GM18868 (cell line): ENCODE results near the gene WDR90.
"Not testable (repeated sequence)": the region's sequence is repeated elsewhere in the genome, so short reads cannot be mapped to it uniquely, and the experiment has no call there.

Experiments used
- ATAC-seq: cut with Tn5 transposase; IDR thresholded peaks from one replicate; pipeline ENCODE4 v1.9.1; 2021; ENCODE audit warnings: mild to moderate bottlenecking, moderate library complexity; ENCODE audit not compliant: unreplicated experiment

Gene WDR90

DNA sequence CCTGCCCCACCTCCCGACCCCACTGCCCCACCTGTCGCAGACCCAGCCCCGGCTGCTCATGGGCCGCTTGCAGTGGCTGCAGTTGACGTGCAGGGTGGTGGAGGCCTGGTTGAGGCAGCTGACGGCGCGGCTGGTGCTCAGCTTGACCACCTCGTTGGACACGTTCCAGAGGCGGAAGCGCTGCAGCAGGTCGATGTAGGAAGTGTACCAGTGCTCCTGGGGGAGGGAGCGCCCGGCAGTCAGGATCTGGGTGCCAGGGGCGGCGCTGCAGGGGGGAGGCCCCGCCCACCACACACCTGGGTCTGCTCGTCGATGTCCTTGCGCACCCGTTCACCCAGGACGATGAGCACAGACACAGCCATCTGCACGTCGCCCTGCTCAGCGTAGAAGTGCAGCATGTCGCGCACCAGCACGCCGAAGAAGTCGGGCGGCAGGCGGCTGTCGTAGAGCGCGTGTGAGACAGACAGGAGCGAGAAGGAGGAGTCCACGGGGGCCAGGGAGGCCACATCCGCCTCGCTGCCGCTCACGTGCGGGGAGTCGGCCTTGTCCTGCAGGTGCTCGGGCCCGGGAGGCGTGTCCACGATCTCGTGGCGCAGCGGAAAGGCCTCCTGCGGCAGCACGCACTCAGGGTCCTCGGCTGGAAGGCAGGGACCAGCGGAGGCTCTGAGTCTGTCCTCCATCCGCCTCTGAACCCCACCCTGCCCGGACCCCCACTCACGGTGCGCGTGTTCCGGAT lies 36.0 kb downstream of the WDR90 start:
- ATAC-seq, result no peak

DNA sequence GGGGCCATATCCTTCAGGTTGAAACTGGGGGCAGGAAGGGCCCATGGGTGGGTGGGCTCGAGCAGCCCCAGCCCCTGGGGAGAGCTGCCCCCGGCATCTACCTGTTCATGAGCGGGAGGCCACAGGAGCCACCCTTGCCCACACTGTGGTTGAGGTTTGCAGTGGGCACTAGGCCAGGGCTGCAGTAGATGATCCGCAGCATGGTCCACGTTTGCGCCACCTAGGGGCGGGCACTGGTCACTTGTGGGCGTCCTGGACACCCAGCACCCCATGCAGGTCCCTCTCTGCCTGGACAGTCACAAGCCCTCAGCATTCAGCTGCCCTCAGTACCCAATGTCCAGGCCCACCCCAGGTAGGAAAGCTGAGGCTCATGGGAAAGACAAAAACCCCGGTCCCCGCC lies 36.8 kb downstream of the WDR90 start:
- ATAC-seq, result no peak

DNA sequence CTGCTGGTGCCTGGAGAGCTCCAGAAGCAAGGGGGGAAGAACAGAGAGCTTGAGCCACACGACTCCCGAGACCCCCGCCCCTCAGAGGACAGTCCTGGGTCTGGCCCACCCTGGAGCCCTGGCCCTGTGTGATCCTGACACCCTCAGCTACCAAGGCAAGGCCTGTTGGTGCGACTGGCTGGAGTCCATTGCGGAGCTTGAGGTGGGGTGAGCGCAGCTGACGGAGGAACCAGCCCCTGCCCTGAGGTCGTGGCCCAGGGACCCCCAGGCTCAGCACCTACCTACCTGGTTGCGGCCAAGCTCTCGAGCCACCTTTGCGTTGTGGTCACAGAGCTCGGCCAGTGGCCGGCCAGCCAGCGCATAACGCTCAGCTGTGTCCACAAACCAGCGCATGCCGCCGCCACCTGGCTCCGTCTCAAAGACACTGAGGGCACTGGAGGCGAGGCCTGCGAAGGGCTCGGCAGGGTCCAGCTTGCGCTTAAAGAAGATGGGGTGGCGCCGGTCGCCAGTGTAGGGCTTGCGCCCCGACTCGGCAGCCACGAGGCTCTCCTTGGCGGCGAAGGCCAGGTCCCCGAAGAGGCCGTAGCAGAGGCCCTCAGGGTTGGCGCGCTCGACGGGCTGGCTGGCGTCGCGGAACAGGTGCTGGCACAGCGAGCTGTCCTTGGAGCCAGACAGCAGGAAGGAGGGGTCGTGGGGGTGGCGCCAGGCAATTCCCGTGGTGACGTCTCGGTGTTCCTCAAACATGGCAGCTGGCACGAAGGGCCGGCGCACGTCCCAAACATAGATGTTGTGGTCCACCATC lies 37.5 kb downstream of the WDR90 start:
- no peak for ATAC-seq

DNA sequence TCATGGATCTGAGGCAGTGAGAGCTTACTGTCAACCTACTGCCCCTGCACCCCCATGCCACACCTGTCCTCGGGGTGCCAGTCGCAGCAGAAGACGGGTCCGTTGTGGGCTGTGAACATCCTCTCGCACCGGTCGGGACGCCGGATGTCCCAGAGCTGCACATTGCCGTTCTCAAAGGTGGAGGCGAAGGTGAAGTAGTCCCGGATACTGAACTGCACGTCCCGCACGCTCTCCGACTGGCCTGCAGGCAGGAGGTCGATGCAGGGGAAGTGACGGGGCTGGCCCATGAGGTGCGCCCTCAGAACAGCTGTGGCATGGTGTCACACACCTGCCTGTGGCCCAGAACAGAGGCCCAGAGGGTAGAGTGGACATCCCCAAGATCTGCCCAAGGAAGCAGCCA lies 38.3 kb downstream of the WDR90 start:
- ATAC-seq, result no peak

DNA sequence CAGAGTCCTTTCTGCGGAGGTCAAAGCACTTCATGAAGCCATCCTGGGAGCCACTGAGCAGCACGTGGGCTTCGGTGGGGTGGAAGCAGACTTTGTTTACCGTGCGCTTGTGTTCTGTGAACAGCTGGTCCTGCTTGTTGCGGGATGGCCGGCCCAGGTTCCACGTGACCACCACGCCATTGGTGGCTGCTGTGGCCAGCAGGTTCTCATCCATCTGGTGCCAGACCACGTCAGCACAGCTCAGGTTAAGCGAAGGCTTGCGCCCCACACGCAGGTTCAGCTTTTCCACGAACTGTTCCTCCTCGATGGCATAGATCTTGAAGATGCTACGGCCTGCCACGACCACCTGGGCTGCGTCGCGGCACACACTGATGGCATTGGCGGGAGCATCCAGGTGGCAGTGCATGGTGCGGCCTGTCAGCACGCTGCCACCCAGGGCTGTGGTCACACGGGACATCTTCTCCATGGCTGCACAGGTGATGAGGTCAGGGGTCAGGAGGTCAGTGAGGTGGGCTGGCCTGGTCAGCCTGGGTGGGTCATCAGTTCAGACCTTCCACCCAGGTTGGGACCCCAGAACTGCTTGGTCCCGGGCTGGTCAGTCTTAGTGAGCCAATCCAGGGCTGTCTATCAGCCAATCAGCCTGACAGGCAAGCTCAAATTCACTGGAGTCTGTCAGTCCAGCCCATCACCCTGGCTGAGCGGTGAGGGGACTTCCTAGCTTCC lies 40.2 kb downstream of the WDR90 start:
- no peak for ATAC-seq

DNA sequence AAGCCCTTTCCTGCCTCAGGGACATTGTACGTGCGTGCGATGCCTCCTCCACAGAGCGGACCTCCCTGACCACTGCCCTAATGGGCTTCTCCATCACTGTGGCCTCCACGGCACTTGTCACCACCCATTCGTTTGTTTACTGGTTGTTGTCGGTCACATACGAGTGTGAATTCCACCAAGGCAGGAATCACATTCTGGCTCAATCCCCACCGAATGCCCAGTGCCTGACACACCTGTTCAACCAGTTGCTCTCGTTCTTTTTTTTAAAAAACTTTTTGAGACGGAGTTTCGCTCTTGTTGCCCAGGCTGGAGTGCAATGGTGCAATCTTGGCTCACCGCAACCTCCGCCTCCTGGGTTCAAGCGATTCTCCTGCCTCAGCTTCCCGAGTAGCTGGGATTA lies 42.1 kb downstream of the WDR90 start:
- not testable (repeated sequence) for ATAC-seq

DNA sequence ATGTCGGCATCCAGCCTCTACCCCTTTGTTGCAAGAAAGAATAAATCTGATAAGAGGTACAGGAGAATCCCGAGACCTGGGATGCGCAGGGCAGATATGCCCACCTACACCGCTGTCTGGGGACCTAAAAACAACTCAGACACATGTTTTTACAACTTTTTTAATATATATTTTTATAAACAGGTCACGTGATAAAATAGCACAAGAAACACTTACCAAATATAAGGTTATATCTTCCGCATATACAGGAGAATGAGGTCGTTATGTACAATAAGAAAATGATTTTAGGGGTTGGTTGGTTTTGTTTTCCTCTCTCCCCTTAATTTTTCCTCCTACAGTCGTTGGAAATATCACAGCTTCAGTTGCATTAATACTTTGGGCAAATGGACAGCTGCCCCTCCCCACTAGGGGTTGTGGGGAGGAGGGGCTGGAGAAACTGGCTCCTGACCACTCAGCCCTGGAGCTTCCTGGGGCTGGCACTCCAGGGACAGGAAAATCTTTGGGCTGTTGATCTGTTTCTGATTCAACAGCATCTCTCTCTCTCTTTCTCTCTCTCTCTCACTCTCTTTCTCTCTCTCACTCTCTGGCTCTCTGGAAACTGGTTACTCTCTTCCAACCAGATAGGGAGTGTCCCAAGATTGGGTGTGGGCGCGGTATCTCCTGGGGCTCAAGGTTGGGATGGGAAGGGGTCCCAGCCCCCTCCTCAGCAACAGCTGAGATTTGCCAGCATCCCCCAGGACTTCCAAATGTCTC lies 43.4 kb downstream of the WDR90 start:
- no peak for ATAC-seq

DNA sequence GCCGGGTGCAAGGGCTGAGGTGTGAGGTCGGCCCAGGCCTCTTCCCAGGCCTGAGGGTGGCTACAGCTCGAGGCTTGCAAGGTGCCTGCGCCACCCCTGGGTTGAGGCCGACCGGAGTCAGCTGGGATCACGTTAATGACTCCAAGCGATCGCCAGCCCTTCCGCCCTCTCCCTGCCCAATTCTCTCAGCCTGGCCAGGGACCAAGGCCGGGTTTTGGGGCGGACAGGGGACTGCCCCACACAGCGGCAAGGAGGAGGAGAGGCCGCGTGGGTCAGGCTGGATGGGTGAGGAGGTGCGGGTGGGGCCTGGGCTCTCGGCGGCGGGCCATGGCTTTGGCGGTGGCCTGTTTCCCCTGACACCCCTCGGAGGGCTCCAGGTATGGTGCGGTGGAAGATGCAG lies 44.2 kb downstream of the WDR90 start:
- ATAC-seq, result no peak

DNA sequence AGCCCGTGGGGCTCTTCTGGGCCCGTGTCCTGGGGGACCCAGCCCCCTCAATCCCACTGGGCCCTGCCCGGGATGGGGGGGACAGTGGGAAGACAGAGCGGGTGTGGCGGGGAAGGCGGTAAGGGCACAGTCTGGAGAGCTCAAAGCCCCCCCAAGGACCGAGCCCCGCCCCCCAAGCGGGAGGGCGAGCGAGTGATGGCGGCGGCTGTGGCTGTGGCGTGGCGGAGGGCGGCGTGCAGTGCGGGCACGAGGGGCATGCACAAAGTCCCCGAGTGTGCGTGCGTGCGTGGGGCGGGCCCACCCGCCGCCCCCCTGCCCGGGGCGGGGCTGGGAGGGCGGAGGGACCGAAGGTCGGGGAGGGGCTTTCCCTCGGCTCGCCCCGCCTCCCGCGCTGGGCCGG lies 44.6 kb downstream of the WDR90 start:
- ATAC-seq, result no peak

DNA sequence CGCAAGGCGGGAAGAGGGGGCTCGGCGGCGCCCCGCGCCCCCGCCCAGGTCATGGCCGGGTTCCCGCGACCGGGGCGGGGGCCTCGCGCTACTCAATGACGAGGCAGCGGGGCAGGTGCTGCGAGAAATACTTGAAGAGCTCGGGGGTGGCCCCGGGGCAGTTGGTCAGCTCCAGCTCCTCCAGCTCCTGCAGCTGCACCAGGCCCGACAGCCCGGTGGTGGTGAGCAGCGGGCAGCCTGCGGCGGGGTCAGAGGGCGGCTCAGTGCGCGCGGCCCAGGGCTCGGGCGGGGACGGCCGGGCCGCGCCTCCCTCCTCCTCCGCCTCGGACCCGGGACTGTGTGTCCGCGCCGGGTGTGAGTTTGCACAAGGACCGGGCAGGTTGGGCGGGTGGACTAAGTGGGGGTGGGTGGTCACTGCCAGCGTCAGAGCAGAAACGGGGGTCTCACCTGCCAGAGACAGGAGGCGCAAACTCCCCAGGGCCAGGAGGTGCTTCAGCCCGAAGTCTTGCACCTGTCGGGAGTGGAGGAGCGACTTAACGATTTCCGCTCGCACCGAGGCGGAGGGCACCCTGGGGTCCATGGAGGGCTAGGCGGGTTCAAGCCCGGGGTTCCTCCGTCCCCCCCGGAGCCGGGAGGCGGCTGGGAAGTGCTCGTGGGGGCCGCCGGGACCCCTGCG lies 45.2 kb downstream of the WDR90 start:
- ATAC-seq, result no peak

DNA sequence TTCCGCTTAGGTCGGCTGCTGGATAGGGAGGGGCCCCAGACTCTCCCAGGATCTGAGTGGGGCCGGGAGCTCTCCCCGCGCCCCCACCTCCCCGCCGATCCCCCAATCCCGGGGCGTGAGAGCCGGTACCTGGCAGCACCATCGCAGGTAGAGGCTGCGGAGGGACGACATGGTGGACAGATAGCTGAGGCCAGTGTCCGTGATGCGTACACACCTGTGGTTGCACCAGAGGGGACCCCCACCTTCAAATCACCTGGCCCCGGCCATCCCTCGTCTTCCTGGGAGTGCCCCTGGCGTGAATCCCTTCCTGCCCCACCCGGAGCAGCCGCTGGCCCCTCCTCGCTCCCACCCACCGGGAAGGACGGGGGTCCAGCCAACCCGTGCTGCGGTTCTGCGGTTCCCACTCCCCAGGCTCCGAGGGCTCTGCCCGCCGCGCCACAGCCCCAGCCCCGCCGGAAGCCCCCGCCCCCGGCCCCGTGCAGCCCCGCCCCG lies 45.7 kb downstream of the WDR90 start:
- ATAC-seq, result no peak

DNA sequence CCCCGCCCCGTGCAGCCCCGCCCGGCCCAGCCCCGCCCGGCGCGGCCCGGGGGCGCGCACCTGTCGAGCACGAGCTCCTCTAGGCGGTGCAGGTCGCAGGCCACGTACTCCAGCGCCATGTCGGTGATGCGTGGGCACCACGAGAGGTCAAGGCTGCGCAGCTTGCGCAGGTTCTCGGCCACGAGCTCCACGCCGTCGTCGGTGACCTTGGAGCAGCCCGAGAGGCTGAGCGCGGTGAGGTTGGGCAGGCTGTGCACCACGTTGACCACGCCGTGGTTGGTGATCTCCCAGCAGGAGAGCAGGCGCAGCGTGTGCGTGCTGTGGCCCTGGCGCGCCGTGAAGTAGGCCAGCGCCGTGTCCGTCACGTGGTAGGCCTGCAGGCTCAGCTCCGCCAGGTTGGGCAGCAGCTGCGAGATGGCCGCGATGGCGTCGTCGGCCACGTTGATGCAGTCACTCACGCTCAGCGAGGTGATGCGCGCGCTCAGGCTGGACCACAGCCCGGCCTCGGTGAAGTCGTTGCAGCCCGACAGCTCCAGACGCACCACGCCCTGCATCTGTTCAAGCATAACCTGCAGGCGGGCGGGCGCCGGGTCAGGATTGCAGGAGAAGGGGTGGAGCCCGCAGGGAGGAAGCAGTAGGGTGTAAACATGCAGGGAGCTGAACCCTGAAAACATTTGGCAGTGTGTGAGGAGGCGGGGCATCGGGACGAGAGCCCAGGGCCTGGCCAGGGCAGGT lies 46.4 kb downstream of the WDR90 start:
- ATAC-seq, result no peak

DNA sequence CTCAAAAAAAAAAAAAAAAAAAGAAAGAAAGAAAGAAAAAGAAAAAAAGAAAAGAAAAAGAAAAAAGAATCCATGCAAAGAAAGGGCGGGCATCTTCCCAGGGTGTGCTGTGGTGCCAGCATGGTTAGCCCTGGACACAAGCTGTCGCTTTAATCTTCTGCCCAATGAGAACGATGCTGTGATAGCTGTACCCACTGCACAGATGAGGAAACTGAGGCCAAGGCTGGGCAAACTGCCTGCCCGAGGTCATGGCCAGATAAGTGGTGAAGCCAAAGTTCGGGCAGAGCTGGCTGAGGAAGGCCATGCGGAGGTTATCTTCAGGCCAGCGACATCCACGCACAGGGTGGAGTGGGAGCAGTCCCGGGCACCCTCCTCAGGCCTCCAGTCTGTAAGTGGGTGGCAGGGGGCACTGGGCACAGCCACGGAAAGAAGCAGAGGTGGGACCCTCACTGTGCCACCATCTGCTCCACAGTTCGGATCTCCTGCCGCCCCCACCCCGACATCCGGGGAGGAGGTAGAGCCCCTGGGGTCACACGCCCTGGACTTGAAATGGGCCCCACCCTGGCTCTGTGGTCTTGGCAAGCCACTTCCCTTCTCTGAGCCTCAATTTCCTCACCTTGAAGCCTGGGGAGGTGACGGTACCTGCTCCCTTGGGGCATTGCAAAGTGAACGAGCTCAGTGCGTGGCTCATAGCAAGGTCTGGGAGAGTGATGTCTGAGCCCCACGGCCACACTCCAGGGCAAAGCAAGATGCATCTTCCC lies 49.9 kb downstream of the WDR90 start:
- no peak for ATAC-seq

DNA sequence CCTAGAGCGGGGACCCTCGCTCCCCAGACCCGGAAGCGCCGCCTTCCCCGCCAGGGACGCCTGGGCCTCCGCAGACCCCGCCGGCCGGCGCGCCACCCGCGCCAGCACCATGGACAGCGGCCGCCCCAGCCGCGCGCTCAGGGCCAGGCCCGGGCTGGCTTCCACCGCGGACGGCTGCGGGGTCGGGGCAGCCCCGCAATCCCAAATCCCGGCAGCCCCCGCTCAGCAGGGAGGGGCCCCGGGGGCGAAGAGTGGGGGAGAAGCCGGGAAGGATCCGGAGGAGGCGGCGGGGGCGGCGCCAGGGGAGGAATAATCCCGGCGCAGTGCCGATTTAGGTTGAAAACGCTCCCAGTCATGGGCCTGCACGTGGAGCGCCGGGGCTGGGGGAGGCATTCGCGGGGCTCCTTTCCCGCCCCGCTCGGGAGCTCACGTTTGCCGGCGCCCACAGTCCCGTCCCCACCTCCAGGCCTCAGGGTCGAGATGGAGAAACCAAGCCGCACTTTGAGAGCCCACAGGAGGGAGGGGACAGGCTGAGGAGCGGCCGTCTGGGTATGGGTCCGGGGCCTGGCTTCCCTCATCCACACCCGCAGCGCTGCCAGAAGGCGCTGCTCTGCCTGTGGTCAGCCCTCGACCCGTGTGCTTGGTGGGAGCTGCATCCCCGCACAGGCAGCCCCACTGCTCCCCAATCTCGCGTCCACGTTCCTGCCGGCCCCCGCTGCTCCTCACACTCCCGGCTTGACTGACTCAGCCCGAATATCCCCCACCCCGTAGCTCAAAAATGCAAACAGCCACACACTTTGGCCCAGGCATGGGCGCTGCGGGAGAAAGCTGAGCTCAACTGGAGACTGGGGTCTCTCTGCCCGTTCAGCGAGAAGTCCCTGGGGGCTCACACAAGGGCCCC lies 51.8 kb downstream of the WDR90 start:
- no peak for ATAC-seq

DNA sequence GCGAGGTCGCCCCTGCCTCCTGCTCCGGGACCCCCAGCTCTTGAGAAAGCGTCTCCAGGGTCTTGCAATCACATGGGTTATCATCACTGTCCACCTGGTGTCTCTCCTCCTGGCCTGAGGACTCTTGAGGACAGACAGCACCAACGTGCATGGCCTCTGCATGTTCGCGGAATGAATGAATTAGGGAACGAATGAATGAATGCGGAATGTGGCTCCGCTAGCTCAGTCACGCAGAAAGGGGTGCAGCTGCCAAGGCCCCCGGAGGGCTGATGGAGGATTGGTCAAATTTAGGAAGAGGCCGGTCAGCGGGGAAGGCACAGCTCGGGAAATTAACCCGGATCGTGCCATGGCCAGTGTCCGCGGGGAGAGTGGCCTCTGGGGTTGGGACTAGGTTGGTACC lies 53.2 kb downstream of the WDR90 start:
- ATAC-seq, result no peak

DNA sequence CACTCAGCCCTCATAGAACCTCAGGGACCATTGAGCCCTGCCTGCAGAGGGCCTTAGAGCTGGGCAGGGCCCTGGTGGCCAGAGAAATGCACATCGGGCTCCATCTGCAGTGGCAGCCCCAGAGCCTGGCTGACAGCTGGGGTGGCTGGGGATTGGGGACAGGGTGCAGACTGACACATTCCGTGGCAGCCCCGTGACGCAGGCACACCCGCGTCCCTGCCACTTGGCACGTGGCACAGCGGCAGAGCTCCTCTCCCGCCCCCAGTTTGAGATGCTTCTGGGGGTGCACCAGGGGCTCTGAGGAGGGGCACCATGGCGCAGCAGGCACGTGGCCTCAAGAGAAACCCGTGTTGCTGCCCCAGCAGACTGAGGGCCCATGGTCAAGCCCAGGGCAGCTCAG lies 54.2 kb downstream of the WDR90 start:
- no peak for ATAC-seq

DNA sequence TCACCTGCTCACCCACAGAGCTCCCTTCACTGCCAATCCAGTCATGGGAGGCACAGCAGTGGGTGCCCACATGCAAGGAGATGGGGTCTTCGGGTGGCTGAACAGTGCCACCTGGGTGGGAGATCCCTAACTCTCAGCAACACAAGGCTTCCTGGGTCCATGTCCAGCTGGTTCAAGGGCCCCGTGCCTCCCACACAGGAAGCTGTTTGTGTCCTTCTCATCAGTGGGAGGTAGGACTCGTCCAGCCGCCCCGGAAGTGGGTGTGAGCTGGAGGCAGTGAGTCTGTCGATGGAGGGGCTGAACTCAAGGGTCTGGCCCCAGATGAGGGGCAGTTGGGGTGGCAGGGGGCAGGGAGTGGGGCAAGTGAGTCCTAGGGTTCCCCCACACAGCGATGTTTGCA lies 54.9 kb downstream of the WDR90 start:
- ATAC-seq, result no peak
